SK-N-SH (cell line): ENCODE data around the gene TRIM10. TPM values are rescaled to one million over a fixed set of nuclear protein-coding genes. Genes with fewer than 3 reads are reported as not detected.
"Not testable (repeated sequence)": the region's sequence is repeated elsewhere in the genome, so short reads cannot be mapped to it uniquely, and the experiment has no call there.

ENCODE experiments used
- CTCF ChIA-PET: fragments of 300-600, 350-600 bp; formaldehyde crosslinking; extraction: SDS; loops from one replicate; lab custom pipeline; 2021; lab: Yijun Ruan, JAX
- POLR2A ChIA-PET: fragments of 350-600 bp; sonication (Branson Sonifier 250); formaldehyde crosslinking; extraction: SDS; loops from one replicate; lab custom pipeline; 2020; ENCODE audit warnings: antibody characterized with exemption, inconsistent platforms; lab: Yijun Ruan, JAX
- DNase-seq: peaks from one replicate; pipeline ENCODE4 v3.0.0; 2012
- H2AFZ ChIP-seq: fragments of 200-600 bp; sonication (generic); 2 replicates; pipeline ENCODE4 v1.8.1; 2016; ENCODE audit warnings: antibody characterized with exemption, mild to moderate bottlenecking, low read depth
- H3F3A ChIP-seq: fragments of 200-600 bp; sonication (generic); replicated peaks from 2 replicates; pipeline ENCODE3; 2016; ENCODE audit warnings: antibody characterized with exemption, mild to moderate bottlenecking; ENCODE audit not compliant: insufficient read depth
- H3K27ac ChIP-seq, 2 experiments: fragments of 200-500 bp in 1 of 2; fragments of 200-600 bp in 1 of 2; sonication (Bioruptor generic) in 1 of 2; sonication (generic), shearing (Covaris generic) in 1 of 2; 2 replicates each; pipeline versions ENCODE4 v1.5.1 to v1.6.1; 2014 to 2016; ENCODE audit warnings: low read depth in 2 of 2, inconsistent platforms in 1 of 2, low read length in 1 of 2, mild to moderate bottlenecking in 1 of 2, mixed read lengths in 1 of 2
- H3K27me3 ChIP-seq: fragments of 200-600 bp; sonication (generic), shearing (Covaris generic); 2 replicates; pipeline ENCODE4 v1.6.1; 2016; ENCODE audit warnings: mixed run types; ENCODE audit not compliant: insufficient read depth
- H3K36me3 ChIP-seq, 2 experiments: fragments of 200-500 bp in 1 of 2; fragments of 200-600 bp in 1 of 2; sonication (Bioruptor generic) in 1 of 2; sonication (generic) in 1 of 2; replicated peaks in 1 of 2; 2 replicates each; pipeline versions ENCODE3 to v1.5.1; 2014 to 2016; ENCODE audit warnings: low read length in 1 of 2, mild to moderate bottlenecking in 1 of 2; ENCODE audit not compliant: insufficient read depth in 2 of 2, control insufficient read depth in 1 of 2
- H3K4me1 ChIP-seq, 2 experiments: fragments of 200-500 bp in 1 of 2; fragments of 200-600 bp in 1 of 2; sonication (Bioruptor generic) in 1 of 2; sonication (generic), shearing (Covaris generic) in 1 of 2; 2 replicates each; pipeline versions ENCODE4 v1.5.1 to v1.6.1; 2014 to 2016; ENCODE audit warnings: low read depth in 1 of 2, low read length in 1 of 2, mixed run types in 1 of 2; ENCODE audit not compliant: insufficient read depth in 2 of 2, control insufficient read depth in 1 of 2
- H3K4me2 ChIP-seq: fragments of 200-600 bp; sonication (generic), shearing (Covaris generic); 2 replicates; pipeline ENCODE4 v1.6.1; 2017; ENCODE audit warnings: mixed run types
- H3K4me3 ChIP-seq, 2 experiments: fragments of 200-500 bp in 1 of 2; fragments of 200-600 bp in 1 of 2; sonication (Bioruptor generic) in 1 of 2; sonication (generic), shearing (Covaris generic) in 1 of 2; 2 replicates each; pipeline versions ENCODE4 v1.5.1 to v1.8.1; 2014 to 2016; ENCODE audit warnings: low read depth in 2 of 2, inconsistent platforms in 1 of 2, low read length in 1 of 2, mild to moderate bottlenecking in 1 of 2, mixed read lengths in 1 of 2, moderate library complexity in 1 of 2
- H3K79me2 ChIP-seq: fragments of 200-600 bp; sonication (generic); 2 replicates; pipeline ENCODE4 v1.8.1; 2017; ENCODE audit warnings: mild to moderate bottlenecking; ENCODE audit not compliant: insufficient read depth
- H3K9ac ChIP-seq: fragments of 200-600 bp; sonication (generic); 2 replicates; pipeline ENCODE4 v1.6.1; 2017; ENCODE audit warnings: mixed run types
- H3K9me2 ChIP-seq: fragments of 200-600 bp; sonication (generic); 2 replicates; pipeline ENCODE4 v1.6.1; 2017; ENCODE audit warnings: mixed run types
- H3K9me3 ChIP-seq: fragments of 200-600 bp; sonication (generic); 2 replicates; pipeline ENCODE4 v1.6.1; 2017; ENCODE audit warnings: mixed run types, mild to moderate bottlenecking, moderate library complexity
- H4K20me1 ChIP-seq: fragments of 200-600 bp; sonication (generic); 2 replicates; pipeline ENCODE4 v1.6.1; 2017; ENCODE audit warnings: mild to moderate bottlenecking, mixed run types; ENCODE audit not compliant: insufficient read depth
- ELF1 ChIP-seq: IDR thresholded peaks from 2 replicates; pipeline ENCODE4 v1.4.0; 2012
- EZH2phosphoT487 ChIP-seq: fragments of 200-600 bp; sonication (generic); IDR thresholded peaks from 2 replicates; pipeline ENCODE4 v1.6.1; 2017; ENCODE audit warnings: low read depth, mixed run types, mild to moderate bottlenecking, antibody characterized with exemption, moderate library complexity, borderline replicate concordance
- GABPA ChIP-seq: IDR thresholded peaks from 2 replicates; pipeline ENCODE4 v1.4.0; 2012; ENCODE audit warnings: low read depth, mild to moderate bottlenecking
- GATA2 ChIP-seq: sonication (generic); formaldehyde crosslinking; IDR thresholded peaks from 2 replicates; pipeline ENCODE4 v1.5.0; 2020; ENCODE audit warnings: mild to moderate bottlenecking, missing genetic modification reagents
- JUND ChIP-seq: IDR thresholded peaks from 2 replicates; pipeline ENCODE4 v1.4.0; 2012
- MEF2A ChIP-seq: IDR thresholded peaks from 2 replicates; pipeline ENCODE4 v1.4.0; 2012; ENCODE audit warnings: low read depth, borderline replicate concordance
- MXI1 ChIP-seq: IDR thresholded peaks from 2 replicates; pipeline ENCODE4 v1.6.1; 2012; ENCODE audit warnings: mild to moderate bottlenecking, low read depth, low read length, improper control_type of control experiment
- NRF1 ChIP-seq: IDR thresholded peaks from 2 replicates; pipeline ENCODE4 v1.6.1; 2012; ENCODE audit warnings: low read depth, mild to moderate bottlenecking, low read length
- RXRA ChIP-seq: IDR thresholded peaks from 2 replicates; pipeline ENCODE4 v1.4.0; 2012; ENCODE audit warnings: low read depth, mild to moderate bottlenecking, borderline replicate concordance
- TEAD4 ChIP-seq: IDR thresholded peaks from 2 replicates; pipeline ENCODE4 v1.4.0; 2012; ENCODE audit warnings: mild to moderate bottlenecking, borderline replicate concordance; ENCODE audit not compliant: insufficient read depth
- WGBS: methylation state at CpG from one replicate; pipeline ENCODE4 v1.1.6; 2017; ENCODE audit warnings: low lambda C conversion rate; 5-methylcytosine and 5-hydroxymethylcytosine counted together
- polyA plus RNA-seq, 3 experiments: library from polyadenylated mRNA; depleted of rRNA; stranded (reverse); fragments of >200 nt; gene quantifications; 2 replicates each; pipeline ENCODE4 v1.2.3, GENCODE V29; 2012
- TF ChIP-seq, protein P1 (sequence below): IDR thresholded peaks from 2 replicates; pipeline ENCODE4; 2012
- TF ChIP-seq, protein P2 (sequence below): IDR thresholded peaks from 2 replicates; pipeline ENCODE4 v1.4.0; 2012; ENCODE audit warnings: low read depth, borderline replicate concordance

TRIM10 gene
- polyA plus RNA-seq, 1 of the 3 experiments (the other 2 are of a cell fraction), result not detected

DNA sequence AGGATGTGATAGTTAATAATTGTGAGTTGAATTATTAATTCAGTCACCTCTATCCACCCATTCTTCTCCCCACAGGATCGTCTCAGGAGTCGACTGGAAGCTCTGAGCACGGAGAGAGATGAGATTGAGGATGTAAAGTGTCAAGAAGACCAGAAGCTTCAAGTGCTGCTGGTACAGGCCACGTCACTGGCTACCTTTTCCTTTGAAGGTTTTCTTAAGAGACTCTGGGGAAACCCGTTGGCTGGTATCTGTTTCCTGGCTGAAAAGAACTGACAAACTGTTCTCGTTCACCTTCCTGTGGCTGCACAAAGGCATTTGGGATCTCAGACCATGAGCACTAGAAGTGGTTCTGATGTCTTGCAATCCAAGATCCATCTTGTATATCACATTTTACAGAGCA lies 6.1 kb upstream of the TRIM10 start:
- POLR2A ChIA-PET, result no interaction called here
- no peaks in the 10 kb centered on the region for H4K20me1 ChIP-seq
- H2AFZ ChIP-seq, result no peak overlapping the region
- CTCF ChIA-PET, result interaction anchor here (1.3 to 3.4 kb wide), 3 partner anchors 35 to 319 kb away, joined by 4 to 17 read pairs (median 7); no protein-coding TSS in a partner anchor
- 4% methylated on average over 6 of the region's 6 CpGs for WGBS
- peaks cover 0 to 3% of the 10 kb centered on the region in 2 experiments; a peak in 1 of 4 replicates for H3K4me1 ChIP-seq
- H3K4me2 ChIP-seq, result no peak overlapping the region
- H3K27me3 ChIP-seq, result peaks cover 78% of the 10 kb centered on the region
- H3K36me3 ChIP-seq, result no peaks in the 10 kb centered on the region
- no peak overlapping the region for H3K27ac ChIP-seq
- H3K9me3 ChIP-seq, result no peaks in the 10 kb centered on the region
- H3K79me2 ChIP-seq, result no peaks in the 10 kb centered on the region
- H3K9ac ChIP-seq, result no peak overlapping the region
- TF ChIP-seq ELF1 (no peak), TEAD4 (no peak), EZH2phosphoT487 (no peak)
- TF ChIP-seq, protein P1, sequence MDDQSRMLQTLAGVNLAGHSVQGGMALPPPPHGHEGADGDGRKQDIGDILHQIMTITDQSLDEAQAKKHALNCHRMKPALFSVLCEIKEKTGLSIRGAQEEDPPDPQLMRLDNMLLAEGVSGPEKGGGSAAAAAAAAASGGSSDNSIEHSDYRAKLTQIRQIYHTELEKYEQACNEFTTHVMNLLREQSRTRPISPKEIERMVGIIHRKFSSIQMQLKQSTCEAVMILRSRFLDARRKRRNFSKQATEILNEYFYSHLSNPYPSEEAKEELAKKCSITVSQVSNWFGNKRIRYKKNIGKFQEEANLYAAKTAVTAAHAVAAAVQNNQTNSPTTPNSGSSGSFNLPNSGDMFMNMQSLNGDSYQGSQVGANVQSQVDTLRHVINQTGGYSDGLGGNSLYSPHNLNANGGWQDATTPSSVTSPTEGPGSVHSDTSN, result no peak
- TF ChIP-seq, all 33 proteins: peak for 0
- no peaks in the 10 kb centered on the region for H3K9me2 ChIP-seq
- no peaks in the 10 kb centered on the region for H3F3A ChIP-seq
- H3K4me3 ChIP-seq, result no peak overlapping the region
- DNase-seq, result no peak

DNA sequence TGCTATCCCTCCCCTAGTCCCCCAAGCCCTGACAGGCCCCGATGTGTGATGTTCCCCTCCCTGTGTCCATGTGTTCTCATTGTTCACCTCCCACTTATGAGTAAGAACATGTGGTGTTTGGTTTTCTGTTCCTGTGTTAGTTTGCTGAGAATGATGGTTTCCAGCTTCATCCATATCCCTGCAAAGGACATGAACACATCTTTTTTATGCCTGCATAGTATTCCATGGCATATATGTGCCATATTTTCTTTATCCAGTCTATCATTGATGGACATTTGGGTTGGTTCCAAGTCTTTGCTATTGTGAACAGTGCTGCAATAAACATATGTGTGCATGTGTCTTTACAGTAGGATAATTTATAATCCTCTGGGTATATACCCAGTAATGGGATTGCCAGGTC lies 4.2 kb upstream of the TRIM10 start:
- not testable (repeated sequence) for H2AFZ ChIP-seq
- CTCF ChIA-PET, result interaction anchor here (3.4 kb wide), 1 partner anchor 34 kb away, joined by 17 read pairs; no protein-coding TSS in a partner anchor
- WGBS, result 0% methylated on average over 1 of the region's 1 CpG

DNA sequence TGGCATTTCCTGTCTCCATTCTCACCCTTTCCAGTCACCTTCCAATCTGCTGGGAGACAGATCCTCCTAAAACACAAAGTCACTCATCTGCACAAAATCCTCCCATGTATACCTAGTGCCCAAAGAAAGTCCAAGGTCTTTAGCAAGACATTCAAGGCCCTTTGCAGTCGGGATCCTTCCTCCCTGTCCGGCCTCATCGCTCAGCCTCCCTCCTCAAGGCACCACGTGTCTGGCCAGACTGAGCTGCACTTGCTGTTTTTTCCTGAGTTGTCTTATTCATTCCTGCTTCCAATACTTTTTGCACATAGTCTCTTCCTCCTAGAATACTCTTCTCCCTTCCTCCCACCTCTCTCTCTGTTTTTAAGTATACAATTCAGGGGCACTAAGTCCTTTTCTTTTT lies 3.7 kb upstream of the TRIM10 start:
- TF ChIP-seq RXRA (no peak), MXI1 (no peak), GATA2 (no peak), NRF1 (no peak), MEF2A (no peak), JUND (no peak), GABPA (no peak)
- TF ChIP-seq, protein P1, result no peak
- TF ChIP-seq, protein P2, sequence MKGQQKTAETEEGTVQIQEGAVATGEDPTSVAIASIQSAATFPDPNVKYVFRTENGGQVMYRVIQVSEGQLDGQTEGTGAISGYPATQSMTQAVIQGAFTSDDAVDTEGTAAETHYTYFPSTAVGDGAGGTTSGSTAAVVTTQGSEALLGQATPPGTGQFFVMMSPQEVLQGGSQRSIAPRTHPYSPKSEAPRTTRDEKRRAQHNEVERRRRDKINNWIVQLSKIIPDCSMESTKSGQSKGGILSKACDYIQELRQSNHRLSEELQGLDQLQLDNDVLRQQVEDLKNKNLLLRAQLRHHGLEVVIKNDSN, result no peak
- CTCF ChIA-PET, result interaction anchor here (1.2 to 1.4 kb wide), 2 partner anchors 62 to 317 kb away, joined by 3 to 6 read pairs; no protein-coding TSS in a partner anchor

More for the DNA sequence above, 4.2 kb upstream of the TRIM10 start:
- H3K4me2 ChIP-seq, H3K9me3 ChIP-seq, H3K36me3 ChIP-seq, POLR2A ChIA-PET, H3K27ac ChIP-seq, DNase-seq, H4K20me1 ChIP-seq, H3K79me2 ChIP-seq, H3F3A ChIP-seq, H3K4me3 ChIP-seq, H3K9ac ChIP-seq, H3K4me1 ChIP-seq, H3K9me2 ChIP-seq: not testable (repeated sequence)
- H3K27me3 ChIP-seq, result peaks cover 62% of the 10 kb centered on the region; the same call in 1 of the 2 replicates

More for the DNA sequence above, 3.7 kb upstream of the TRIM10 start:
- WGBS, result 1% methylated on average over 4 of the region's 4 CpGs
- H3K4me3 ChIP-seq, result no peak overlapping the region
- H3K79me2 ChIP-seq, result no peaks in the 10 kb centered on the region
- H3K4me2 ChIP-seq, result no peak overlapping the region
- no peak overlapping the region for H3K9ac ChIP-seq
- H2AFZ ChIP-seq, result no peak overlapping the region
- H3K4me1 ChIP-seq, result no peaks in the 10 kb centered on the region; a peak in 1 of 4 replicates
- DNase-seq, result no peak
- H4K20me1 ChIP-seq, result no peaks in the 10 kb centered on the region
- H3K9me2 ChIP-seq, result no peaks in the 10 kb centered on the region
- H3K27ac ChIP-seq, result no peak overlapping the region
- H3K9me3 ChIP-seq, result no peaks in the 10 kb centered on the region
- H3K36me3 ChIP-seq, result no peaks in the 10 kb centered on the region
- POLR2A ChIA-PET, result no interaction called here
- H3K27me3 ChIP-seq, result peaks cover 65% of the 10 kb centered on the region; the same call in 1 of the 2 replicates
- H3F3A ChIP-seq, result no peaks in the 10 kb centered on the region
